Left renal cortex interstitium (tissue), 4 donors: ENCODE measurements around the gene MYT1. TPM values are rescaled to one million over a fixed set of nuclear protein-coding genes. Genes with fewer than 3 reads are reported as not detected.

ENCODE experiments used
- DNase-seq, 4 donors: peaks; one replicate each; pipeline ENCODE4 v3.0.0-alpha.2; 2013; ENCODE audit warnings: low read depth in 4 of 4, low spot score in 2 of 4, missing footprints in 1 of 4
- polyA plus RNA-seq, 4 donors: library from polyadenylated mRNA; unstranded; fragments of 120-200 nt; gene quantifications; one replicate each; pipeline ENCODE4 v1.2.1, GENCODE V29; 2013; ENCODE audit not compliant: insufficient read length in 4 of 4

Gene MYT1
- polyA plus RNA-seq, 4 donors: 0.21 to 0.76 (median 0.44) TPM

- DNase-seq: no peak
Measured at GRCh38 chr20:64153861-64154589, 10.2 kb upstream of the MYT1 start.

GRCh38 chr20:64154590-64155257 lies 9.5 kb upstream of the MYT1 start:
- no peak for DNase-seq

GRCh38 chr20:64155258-64156135 lies 8.8 kb upstream of the MYT1 start:
- no peak for DNase-seq

- no peak for DNase-seq
Measured at GRCh38 chr20:64156136-64156885, 7.9 kb upstream of the MYT1 start.

- DNase-seq: no peak
Measured at GRCh38 chr20:64156886-64157875, 7.1 kb upstream of the MYT1 start.

GRCh38 chr20:64157878-64158277 lies 6.4 kb upstream of the MYT1 start:
- DNase-seq: no peak

GRCh38 chr20:64158346-64159285 lies 5.6 kb upstream of the MYT1 start:
- DNase-seq: no peak

- no peak for DNase-seq
Measured at GRCh38 chr20:64159286-64159680, 5.0 kb upstream of the MYT1 start.

GRCh38 chr20:64159711-64160110 lies 4.5 kb upstream of the MYT1 start:
- DNase-seq: no peak

GRCh38 chr20:64160118-64160517 lies 4.1 kb upstream of the MYT1 start:
- DNase-seq: no peak

- no peak for DNase-seq
Measured at GRCh38 chr20:64160526-64161355, 3.5 kb upstream of the MYT1 start.

- DNase-seq: peak; percentile 27 to 71 (median 56)
Measured at GRCh38 chr20:64161356-64162238, 2.7 kb upstream of the MYT1 start.

- no peak for DNase-seq
Measured at GRCh38 chr20:64162239-64162910, 1.9 kb upstream of the MYT1 start.

- no peak for DNase-seq
Measured at GRCh38 chr20:64163776-64164122, 503 bp upstream of the MYT1 start.

- no peak for DNase-seq
Measured at GRCh38 chr20:64165866-64166600, 1.8 kb downstream of the MYT1 start.
